CD4-positive, CD25-positive, alpha-beta regulatory T cell (primary cell): ENCODE measurements around the gene MEGF6. TPM values are rescaled to one million over a fixed set of nuclear protein-coding genes. Genes with fewer than 3 reads are reported as not detected.

Experiments used
- ATAC-seq, 2 donors: fragments of 150-1000 bp; cut with Tn5 transposase; one replicate each; pipeline ENCODE4 v1.10.0; 2021; ENCODE audit warnings: low read depth in 2 of 2, moderate number of reproducible peaks in 2 of 2, moderate library complexity in 1 of 2
- DNase-seq, 3 donors: peaks; one replicate each; pipeline versions ENCODE4 v3.0.0 to v3.0.0-alpha.2; 2012 to 2022; ENCODE audit warnings: mixed read lengths in 1 of 3
- H3K27ac ChIP-seq: one replicate; pipeline ENCODE4 v1.7.0; 2013; ENCODE audit warnings: mild to moderate bottlenecking, low read length; ENCODE audit not compliant: insufficient read depth, poor library complexity, severe bottlenecking
- H3K27me3 ChIP-seq: one replicate; pipeline ENCODE4 v1.7.0; 2013; ENCODE audit warnings: low read length; ENCODE audit not compliant: control insufficient read depth, insufficient read depth
- H3K36me3 ChIP-seq: one replicate; pipeline ENCODE4 v1.7.0; 2013; ENCODE audit warnings: mild to moderate bottlenecking, low read length, moderate library complexity; ENCODE audit not compliant: control insufficient read depth, insufficient read depth
- H3K4me1 ChIP-seq: 2 replicates; pipeline ENCODE4 v1.7.0; 2013; ENCODE audit warnings: mild to moderate bottlenecking, low read length; ENCODE audit not compliant: insufficient read depth, control insufficient read depth, poor library complexity, severe bottlenecking
- H3K4me3 ChIP-seq: one replicate; pipeline ENCODE4 v1.7.0; 2013; ENCODE audit warnings: low read depth, mild to moderate bottlenecking, low read length, moderate library complexity
- H3K9me3 ChIP-seq, 2 experiments: 1 replicate in 1 of 2; 2 replicates in 1 of 2; pipeline ENCODE4 v1.7.0; 2013; ENCODE audit warnings: low read length in 2 of 2, mild to moderate bottlenecking in 1 of 2, moderate library complexity in 1 of 2; ENCODE audit not compliant: control insufficient read depth in 2 of 2
- H3K27ac Mint-ChIP-seq, 3 donors: one replicate each; pipeline ENCODE4 v1.8.0; 2020 to 2022; ENCODE audit warnings: mild to moderate bottlenecking in 3 of 3, mixed read lengths in 3 of 3, moderate library complexity in 2 of 3
- H3K27me3 Mint-ChIP-seq: one replicate; pipeline ENCODE4 v1.8.0; 2022; ENCODE audit warnings: mild to moderate bottlenecking, mixed read lengths
- H3K36me3 Mint-ChIP-seq: one replicate; pipeline ENCODE4 v1.8.0; 2020; ENCODE audit warnings: mixed read lengths
- H3K4me1 Mint-ChIP-seq, 4 donors: one replicate each; pipeline ENCODE4 v1.8.0; 2020 to 2022; ENCODE audit warnings: mixed read lengths in 4 of 4, mild to moderate bottlenecking in 1 of 4
- H3K4me3 Mint-ChIP-seq, 4 donors: one replicate each; pipeline ENCODE4 v1.8.0; 2020 to 2022; ENCODE audit warnings: mild to moderate bottlenecking in 4 of 4, mixed read lengths in 4 of 4, moderate library complexity in 3 of 4
- H3K9me3 Mint-ChIP-seq, 7 donors: one replicate each; pipeline ENCODE4 v1.8.0; 2020 to 2022; ENCODE audit warnings: mixed read lengths in 7 of 7, mild to moderate bottlenecking in 3 of 7, moderate library complexity in 2 of 7
- polyA plus RNA-seq, 4 donors: library from polyadenylated mRNA; unstranded; fragments of 300-500 nt; fragmentation: Illumina TruSeq; gene quantifications; one replicate each; pipeline ENCODE4 v1.2.3, GENCODE V29; 2021
- total RNA-seq: library from RNA; stranded (reverse); gene quantifications from one replicate; pipeline ENCODE4 v1.2.3, GENCODE V29; 2022

The MEGF6 gene
- total and polyA plus RNA-seq, 5 donors from 2014 or later = 4.7 to 123 (median 6.8) TPM

- Histone ChIP-seq H3K36me3 (no peaks in the 10 kb centered on the region), H3K27me3 (no peaks in the 10 kb centered on the region), H3K4me1 (no peaks in the 10 kb centered on the region), H3K27ac (no peak overlapping the region), H3K9me3 (no peaks in the 10 kb centered on the region), H3K4me3 (no peak overlapping the region)
- Mint-ChIP-seq H3K27ac (no peak overlapping the region), H3K4me3 (no peak overlapping the region), H3K36me3 (no peaks in the 10 kb centered on the region), H3K27me3 (no peaks in the 10 kb centered on the region), H3K4me1 (no peaks in the 10 kb centered on the region), H3K9me3 (no peaks in the 10 kb centered on the region)
- DNase-seq (no peak), ATAC-seq (no peak)
Observed at GRCh38 chr1:3547055-3548005, 64.0 kb downstream of the MEGF6 start.

- Mint-ChIP-seq H3K36me3 (no peaks in the 10 kb centered on the region), H3K9me3 (no peaks in the 10 kb centered on the region), H3K27me3 (no peaks in the 10 kb centered on the region), H3K4me1 (no peaks in the 10 kb centered on the region), H3K4me3 (no peak overlapping the region), H3K27ac (no peak overlapping the region)
- no peak for ATAC-seq
- Histone ChIP-seq H3K36me3 (no peaks in the 10 kb centered on the region), H3K27ac (no peak overlapping the region), H3K4me3 (no peak overlapping the region), H3K27me3 (no peaks in the 10 kb centered on the region), H3K4me1 (no peaks in the 10 kb centered on the region), H3K9me3 (no peaks in the 10 kb centered on the region)
- no peak for DNase-seq
Observed at GRCh38 chr1:3546048-3546384, 65.3 kb downstream of the MEGF6 start.

- no peak for DNase-seq
- H3K36me3 Mint-ChIP-seq = no peaks in the 10 kb centered on the region
- H3K4me3 ChIP-seq = no peak overlapping the region
- ATAC-seq = no peak
- H3K36me3 ChIP-seq = no peaks in the 10 kb centered on the region
- H3K9me3 ChIP-seq = no peaks in the 10 kb centered on the region
- H3K4me1 ChIP-seq = no peaks in the 10 kb centered on the region
- H3K9me3 Mint-ChIP-seq = no peaks in the 10 kb centered on the region
- no peaks in the 10 kb centered on the region for H3K4me1 Mint-ChIP-seq
- no peaks in the 10 kb centered on the region for H3K27me3 ChIP-seq
- no peak overlapping the region for H3K27ac Mint-ChIP-seq
- no peaks in the 10 kb centered on the region for H3K27me3 Mint-ChIP-seq
- no peak overlapping the region for H3K27ac ChIP-seq
- no peak overlapping the region for H3K4me3 Mint-ChIP-seq
Observed at GRCh38 chr1:3545363-3546047, 65.8 kb downstream of the MEGF6 start.

- no peak for ATAC-seq
- Histone ChIP-seq H3K27ac (no peak overlapping the region), H3K4me1 (no peaks in the 10 kb centered on the region), H3K9me3 (no peaks in the 10 kb centered on the region), H3K27me3 (no peaks in the 10 kb centered on the region), H3K4me3 (no peak overlapping the region), H3K36me3 (no peaks in the 10 kb centered on the region)
- Mint-ChIP-seq H3K9me3 (no peaks in the 10 kb centered on the region), H3K4me1 (no peaks in the 10 kb centered on the region), H3K27ac (no peak overlapping the region), H3K4me3 (no peak overlapping the region), H3K36me3 (no peaks in the 10 kb centered on the region), H3K27me3 (no peaks in the 10 kb centered on the region)
- DNase-seq = no peak
Observed at GRCh38 chr1:3544040-3544977, 67.0 kb downstream of the MEGF6 start.

GRCh38 chr1:3543076-3544039 lies 68.0 kb downstream of the MEGF6 start:
- H3K27ac Mint-ChIP-seq = no peak overlapping the region
- H3K36me3 Mint-ChIP-seq = no peaks in the 10 kb centered on the region
- H3K9me3 ChIP-seq = no peaks in the 10 kb centered on the region
- H3K27me3 ChIP-seq = no peaks in the 10 kb centered on the region
- H3K27me3 Mint-ChIP-seq = no peaks in the 10 kb centered on the region
- no peak overlapping the region for H3K4me3 Mint-ChIP-seq
- H3K4me3 ChIP-seq = no peak overlapping the region
- ATAC-seq = no peak
- H3K4me1 ChIP-seq = no peaks in the 10 kb centered on the region
- no peak overlapping the region for H3K27ac ChIP-seq
- DNase-seq = no peak
- no peaks in the 10 kb centered on the region for H3K4me1 Mint-ChIP-seq
- no peaks in the 10 kb centered on the region for H3K36me3 ChIP-seq
- no peaks in the 10 kb centered on the region for H3K9me3 Mint-ChIP-seq

- no peak for ATAC-seq
- no peaks in the 10 kb centered on the region for H3K27me3 Mint-ChIP-seq
Observed at GRCh38 chr1:3542676-3543075, 68.6 kb downstream of the MEGF6 start.

GRCh38 chr1:3541936-3542335 lies 69.4 kb downstream of the MEGF6 start:
- Mint-ChIP-seq H3K4me1 (no peaks in the 10 kb centered on the region), H3K27me3 (no peaks in the 10 kb centered on the region), H3K4me3 (no peak overlapping the region), H3K9me3 (no peaks in the 10 kb centered on the region), H3K27ac (no peak overlapping the region), H3K36me3 (no peaks in the 10 kb centered on the region)
- no peaks in the 10 kb centered on the region for H3K4me1 ChIP-seq
- no peak overlapping the region for H3K27ac ChIP-seq
- H3K27me3 ChIP-seq = no peaks in the 10 kb centered on the region
- no peaks in the 10 kb centered on the region for H3K9me3 ChIP-seq
- H3K4me3 ChIP-seq = no peak overlapping the region
- no peak for DNase-seq
- H3K36me3 ChIP-seq = no peaks in the 10 kb centered on the region
- no peak for ATAC-seq

More at GRCh38 chr1:3542676-3543075, 68.6 kb downstream of the MEGF6 start:
- Histone ChIP-seq H3K4me1 (no peaks in the 10 kb centered on the region), H3K27me3 (no peaks in the 10 kb centered on the region), H3K27ac (no peak overlapping the region), H3K9me3 (no peaks in the 10 kb centered on the region), H3K4me3 (no peak overlapping the region), H3K36me3 (no peaks in the 10 kb centered on the region)
- Mint-ChIP-seq H3K4me3 (no peak overlapping the region), H3K4me1 (no peaks in the 10 kb centered on the region), H3K36me3 (no peaks in the 10 kb centered on the region), H3K27ac (no peak overlapping the region), H3K9me3 (no peaks in the 10 kb centered on the region)
- no peak for DNase-seq
